ENCODE results near the gene P3H1. TPM values are rescaled to one million over a fixed set of nuclear protein-coding genes. Genes with fewer than 3 reads are reported as not detected.

Gene P3H1
- total RNA-seq, 1 experiment from 2014 or later: 57.8 TPM

- POLR2A ChIA-PET (ENCODE audit: low non-redundant PET): no interaction called here
These were observed 23.3 kb downstream of the P3H1 start for GRCh38 chr1:42743317-42744147.

GRCh38 chr1:42742617-42743316 is 24.1 kb downstream of the P3H1 start:
- Histone ChIP-seq H3K4me3 (ENCODE audit: low read depth, low read length, poor library complexity, severe bottlenecking) (no peak overlapping the region), H3K36me3 (ENCODE audit: insufficient read depth, low read length, poor library complexity, severe bottlenecking) (peaks cover 18% of the 10 kb centered on the region), H3K9me3 (ENCODE audit: low read depth, low read length, poor library complexity, severe bottlenecking) (no peaks in the 10 kb centered on the region), H3K4me1 (ENCODE audit: insufficient read depth, low read length, poor library complexity, severe bottlenecking) (peaks cover 11% of the 10 kb centered on the region), H3K27me3 (replicated peaks; ENCODE audit: insufficient read depth, low read depth, low read length, poor library complexity) (no peaks in the 10 kb centered on the region), H3K27ac (ENCODE audit: low read depth, low read length, poor library complexity, severe bottlenecking) (no peak overlapping the region)
- intact Hi-C loops (cut with micrococcal nuclease; ENCODE audit: unreplicated experiment): loop anchor here (10.0 kb wide), 1 partner anchor 398 kb away; no protein-coding TSS in a partner anchor
- CTCF ChIA-PET: no interaction called here
- POLR2A ChIA-PET (ENCODE audit: low non-redundant PET): no interaction called here
- DNase-seq (ENCODE audit: low spot score): no peak
- no peak for TF ChIP-seq CTCF (conservative IDR thresholded peaks at IDR 0.05; ENCODE audit: low read depth, low read length)
- TF ChIP-seq EZH2 (IDR thresholded peaks at IDR 0.05; ENCODE audit: borderline replicate concordance, low read depth, low read length, poor library complexity, severe bottlenecking): no peak
- no TSS peak for BruUV-seq (replicated peaks)

More at GRCh38 chr1:42743317-42744147, 23.3 kb downstream of the P3H1 start:
- no peak for DNase-seq (ENCODE audit: low spot score)
- H3K4me1 ChIP-seq (ENCODE audit: insufficient read depth, low read length, poor library complexity, severe bottlenecking): peaks cover 11% of the 10 kb centered on the region
- H3K9me3 ChIP-seq (ENCODE audit: low read depth, low read length, poor library complexity, severe bottlenecking): no peaks in the 10 kb centered on the region
- H3K36me3 ChIP-seq (ENCODE audit: insufficient read depth, low read length, poor library complexity, severe bottlenecking): peaks cover 23% of the 10 kb centered on the region
- no peaks in the 10 kb centered on the region for H3K27me3 ChIP-seq (replicated peaks; ENCODE audit: insufficient read depth, low read depth, low read length, poor library complexity)
- H3K4me3 ChIP-seq (ENCODE audit: low read depth, low read length, poor library complexity, severe bottlenecking): no peak overlapping the region
- TF ChIP-seq EZH2 (IDR thresholded peaks at IDR 0.05; ENCODE audit: borderline replicate concordance, low read depth, low read length, poor library complexity, severe bottlenecking) (no peak), CTCF (conservative IDR thresholded peaks at IDR 0.05; ENCODE audit: low read depth, low read length) (no peak)
- CTCF ChIA-PET: no interaction called here
- H3K27ac ChIP-seq (ENCODE audit: low read depth, low read length, poor library complexity, severe bottlenecking): no peak overlapping the region
- intact Hi-C loops (cut with micrococcal nuclease; ENCODE audit: unreplicated experiment): loop anchor here (10.0 kb wide), 1 partner anchor 399 kb away; no protein-coding TSS in a partner anchor
- no TSS peak for BruUV-seq (replicated peaks)

GRCh38 chr1:42742141-42742540 is 24.7 kb downstream of the P3H1 start:
- Histone ChIP-seq H3K4me1 (ENCODE audit: insufficient read depth, low read length, poor library complexity, severe bottlenecking) (peaks cover 11% of the 10 kb centered on the region), H3K27me3 (replicated peaks; ENCODE audit: insufficient read depth, low read depth, low read length, poor library complexity) (no peaks in the 10 kb centered on the region), H3K4me3 (ENCODE audit: low read depth, low read length, poor library complexity, severe bottlenecking) (no peak overlapping the region), H3K27ac (ENCODE audit: low read depth, low read length, poor library complexity, severe bottlenecking) (no peak overlapping the region), H3K36me3 (ENCODE audit: insufficient read depth, low read length, poor library complexity, severe bottlenecking) (peaks cover 15% of the 10 kb centered on the region), H3K9me3 (ENCODE audit: low read depth, low read length, poor library complexity, severe bottlenecking) (no peaks in the 10 kb centered on the region)
- intact Hi-C loops (cut with micrococcal nuclease; ENCODE audit: unreplicated experiment): loop anchor here (10.0 kb wide), 1 partner anchor 397 kb away; no protein-coding TSS in a partner anchor
- no peak for DNase-seq (ENCODE audit: low spot score)
- ChIA-PET POLR2A (ENCODE audit: low non-redundant PET) (no interaction called here), CTCF (no interaction called here)
- TF ChIP-seq EZH2 (IDR thresholded peaks at IDR 0.05; ENCODE audit: borderline replicate concordance, low read depth, low read length, poor library complexity, severe bottlenecking): no peak
- TF ChIP-seq CTCF (conservative IDR thresholded peaks at IDR 0.05; ENCODE audit: low read depth, low read length): no peak
- BruUV-seq (replicated peaks): no TSS peak
